Fibroblast of lung (primary cell): Measurements from ENCODE around the gene VAMP3. TPM values are rescaled to one million over a fixed set of nuclear protein-coding genes. Genes with fewer than 3 reads are reported as not detected.

Experiments
- DNase-seq, 2 donors: peaks; one replicate each; pipeline versions ENCODE4 v3.0.0 to v3.0.0-alpha.2; 2010; ENCODE audit warnings: low read depth in 2 of 2
- H2AFZ ChIP-seq: 2 replicates; pipeline ENCODE4 v1.5.1; 2012; ENCODE audit warnings: low read length, control low read depth, inconsistent platforms
- H3K27ac ChIP-seq: 2 replicates; pipeline ENCODE4 v1.5.1; 2011; ENCODE audit warnings: low read length, control low read depth; ENCODE audit not compliant: insufficient read depth
- H3K27me3 ChIP-seq: 2 replicates; pipeline ENCODE4 v1.5.1; 2011; ENCODE audit warnings: mild to moderate bottlenecking, low read length; ENCODE audit not compliant: control insufficient read depth, insufficient read depth
- H3K36me3 ChIP-seq: 2 replicates; pipeline ENCODE4 v1.5.1; 2011; ENCODE audit warnings: low read length; ENCODE audit not compliant: control insufficient read depth, insufficient read depth
- H3K4me1 ChIP-seq: 2 replicates; pipeline ENCODE4 v1.5.1; 2011; ENCODE audit warnings: low read length; ENCODE audit not compliant: control insufficient read depth, insufficient read depth; ENCODE audit errors: extremely low read depth
- H3K4me2 ChIP-seq: 2 replicates; pipeline ENCODE4 v1.5.1; 2011; ENCODE audit warnings: low read length, control low read depth; ENCODE audit not compliant: insufficient read depth; ENCODE audit errors: extremely low read depth
- H3K4me3 ChIP-seq, 4 experiments: fragments of 200-600 bp in 1 of 4; sonication (generic) in 1 of 4; replicated peaks in 1 of 4; 2 replicates each; pipeline ENCODE4 v1.5.1; 2011 to 2016; ENCODE audit warnings: low read length in 4 of 4, low read depth in 3 of 4, mild to moderate bottlenecking in 3 of 4, control low read depth in 2 of 4, inconsistent platforms in 1 of 4, mixed read lengths in 1 of 4; ENCODE audit not compliant: insufficient read depth in 1 of 4; ENCODE audit errors: control extremely low read depth in 1 of 4
- H3K79me2 ChIP-seq: 2 replicates; pipeline ENCODE4 v1.5.1; 2012; ENCODE audit warnings: mild to moderate bottlenecking, low read length, inconsistent platforms; ENCODE audit not compliant: control insufficient read depth, insufficient read depth
- H3K9ac ChIP-seq: 2 replicates; pipeline ENCODE4 v1.5.1; 2011; ENCODE audit warnings: mild to moderate bottlenecking, low read length, control low read depth; ENCODE audit not compliant: insufficient read depth
- H3K9me3 ChIP-seq: 2 replicates; pipeline ENCODE4 v1.5.1; 2012; ENCODE audit warnings: low read depth, low read length; ENCODE audit not compliant: control insufficient read depth, insufficient read depth
- H4K20me1 ChIP-seq: 2 replicates; pipeline ENCODE4 v1.5.1; 2011; ENCODE audit warnings: low read length; ENCODE audit not compliant: control insufficient read depth, insufficient read depth; ENCODE audit errors: extremely low read depth
- CTCF ChIP-seq, 2 donors: IDR thresholded peaks in 1 of 2; conservative IDR thresholded peaks in 1 of 2; 1 replicate in 1 of 2; 2 replicates in 1 of 2; pipeline ENCODE4 v1.5.1; 2011 to 2012; ENCODE audit warnings: low read length in 2 of 2, control low read depth in 1 of 2, inconsistent platforms in 1 of 2, low read depth in 1 of 2, mild to moderate bottlenecking in 1 of 2
- EZH2 ChIP-seq: IDR thresholded peaks from 2 replicates; pipeline ENCODE4 v1.5.1; 2012; ENCODE audit warnings: low read length, control low read depth, mild to moderate bottlenecking; ENCODE audit errors: missing control alignments
- polyA plus RNA-seq, 2 donors: library from polyadenylated mRNA; depleted of rRNA in 1 of 2; stranded (reverse) in 1 of 2; unstranded in 1 of 2; fragments of >200 nt; gene quantifications; 2 replicates each; pipeline ENCODE4 v1.2.1, GENCODE V29; 2011 to 2012; ENCODE audit warnings: missing spikeins in 1 of 2
- total RNA-seq: library from RNA; depleted of rRNA; stranded (reverse); fragments of >200 nt; gene quantifications from 2 replicates; pipeline ENCODE4 v1.2.1, GENCODE V29; 2014

Gene VAMP3
- total and polyA plus RNA-seq, 2 donors (not counting 1 experiment from before 2014, with no cell fraction given) = 106 to 257 TPM

GRCh38 chr1:7810395-7810794, 39.3 kb downstream of the VAMP3 start:
- Histone ChIP-seq H3K36me3 (peaks cover 4% of the 10 kb centered on the region), H2AFZ (no peak overlapping the region), H3K27me3 (no peaks in the 10 kb centered on the region), H3K9ac (no peak overlapping the region), H3K9me3 (no peaks in the 10 kb centered on the region), H3K4me1 (peaks cover 2% of the 10 kb centered on the region), H3K79me2 (no peaks in the 10 kb centered on the region), H4K20me1 (no peaks in the 10 kb centered on the region), H3K4me3 (no peak overlapping the region), H3K4me2 (no peak overlapping the region), H3K27ac (peak overlapping the region; percentile 4)
- no peak for TF ChIP-seq EZH2
- TF ChIP-seq CTCF (conservative IDR thresholded peaks at IDR 0.05 in 1 of 2, IDR thresholded peaks at IDR 0.05 in 1 of 2; ENCODE audit: low read depth in 1 of 2, low read length in 2 of 2) = no peak
- DNase-seq = peak; percentile 91 to 97

- Histone ChIP-seq H3K79me2 (no peaks in the 10 kb centered on the region), H2AFZ (no peak overlapping the region), H4K20me1 (no peaks in the 10 kb centered on the region), H3K4me1 (peaks cover 2% of the 10 kb centered on the region), H3K4me3 (no peak overlapping the region), H3K9ac (no peak overlapping the region), H3K4me2 (no peak overlapping the region), H3K27ac (no peak overlapping the region), H3K36me3 (peaks cover 4% of the 10 kb centered on the region), H3K27me3 (no peaks in the 10 kb centered on the region), H3K9me3 (no peaks in the 10 kb centered on the region)
- no peak for DNase-seq
- TF ChIP-seq CTCF (conservative IDR thresholded peaks at IDR 0.05 in 1 of 2, IDR thresholded peaks at IDR 0.05 in 1 of 2; ENCODE audit: low read depth in 1 of 2, low read length in 2 of 2) = no peak
- TF ChIP-seq EZH2 = no peak
Measured at GRCh38 chr1:7811476-7811875, 40.4 kb downstream of the VAMP3 start.

GRCh38 chr1:7813677-7814373, 42.7 kb downstream of the VAMP3 start:
- Histone ChIP-seq H4K20me1 (no peaks in the 10 kb centered on the region), H3K4me3 (no peak overlapping the region), H2AFZ (no peak overlapping the region), H3K79me2 (no peaks in the 10 kb centered on the region), H3K4me1 (peaks cover 2% of the 10 kb centered on the region), H3K27ac (no peak overlapping the region), H3K4me2 (no peak overlapping the region), H3K27me3 (no peaks in the 10 kb centered on the region), H3K9me3 (no peaks in the 10 kb centered on the region), H3K9ac (no peak overlapping the region), H3K36me3 (peaks cover 4% of the 10 kb centered on the region)
- TF ChIP-seq EZH2 (no peak), CTCF (conservative IDR thresholded peaks at IDR 0.05 in 1 of 2, IDR thresholded peaks at IDR 0.05 in 1 of 2; ENCODE audit: low read depth in 1 of 2, low read length in 2 of 2) (no peak)
- no peak for DNase-seq
